Tibial nerve (tissue), 4 donors: Measurements from ENCODE around the gene MSH3. TPM values are rescaled to one million over a fixed set of nuclear protein-coding genes. Genes with fewer than 3 reads are reported as not detected.
"Not testable (repeated sequence)": the region's sequence is repeated elsewhere in the genome, so short reads cannot be mapped to it uniquely, and the experiment has no call there.

Experiments
- DNase-seq, 2 donors: peaks; one replicate each; pipeline ENCODE4 v3.0.0-alpha.2; 2019; ENCODE audit warnings: low spot score in 2 of 2
- H3K27ac ChIP-seq, 4 donors: fragments of 200-600 bp; sonication (generic) in 3 of 4; one replicate each; pipeline ENCODE4 v1.5.1; 2017 to 2019; ENCODE audit warnings: mild to moderate bottlenecking in 1 of 4
- H3K27me3 ChIP-seq, 2 donors: fragments of 200-600 bp; sonication (generic) in 1 of 2; one replicate each; pipeline versions ENCODE4 v1.5.1 to v1.6.0; 2017 to 2019
- H3K36me3 ChIP-seq, 3 donors: fragments of 200-600 bp; sonication (generic); one replicate each; pipeline ENCODE4 v1.5.1; 2018 to 2019
- H3K4me1 ChIP-seq, 4 donors: fragments of 200-600 bp; sonication (generic) in 3 of 4; one replicate each; pipeline ENCODE4 v1.5.1; 2017 to 2019
- H3K4me3 ChIP-seq, 4 donors: fragments of 200-600 bp; sonication (generic) in 3 of 4; one replicate each; pipeline ENCODE4 v1.5.1; 2017 to 2019; ENCODE audit warnings: mild to moderate bottlenecking in 1 of 4, moderate library complexity in 1 of 4
- H3K9me3 ChIP-seq, 4 donors: fragments of 200-600 bp; sonication (generic) in 3 of 4; one replicate each; pipeline ENCODE4 v1.5.1; 2017 to 2019
- CTCF ChIP-seq, 5 experiments: fragments of 200-600 bp in 3 of 5; fragments of 450-650 bp in 2 of 5; sonication (generic) in 3 of 5; IDR thresholded peaks; one replicate each; pipeline ENCODE4 v1.5.1; 2016 to 2019; ENCODE audit warnings: antibody characterized with exemption in 5 of 5, mild to moderate bottlenecking in 3 of 5, moderate library complexity in 2 of 5
- EP300 ChIP-seq, 2 donors: sonication (generic); formaldehyde crosslinking; IDR thresholded peaks; one replicate each; pipeline ENCODE4 v1.6.1; 2017; ENCODE audit warnings: antibody characterized with exemption in 2 of 2, mild to moderate bottlenecking in 1 of 2
- POLR2A ChIP-seq, 2 donors: fragments of 450-650 bp; IDR thresholded peaks; one replicate each; pipeline ENCODE4 v1.6.1; 2017; ENCODE audit warnings: antibody characterized with exemption in 2 of 2, mild to moderate bottlenecking in 2 of 2, moderate library complexity in 2 of 2
- WGBS, 2 donors: methylation state at CpG; one replicate each; pipeline ENCODE4 v1.1.5; 2018; 5-methylcytosine and 5-hydroxymethylcytosine counted together
- total RNA-seq, 4 donors: library from RNA; depleted of rRNA; stranded (reverse); fragments of >200 nt; gene quantifications; one replicate each; pipeline ENCODE4 v1.1.0, GENCODE V29; 2016

Gene MSH3
- total RNA-seq, 4 donors from 2014 or later: 8.8 to 16.8 (median 12.4) TPM

- Histone ChIP-seq H3K4me1 (no peaks in the 10 kb centered on the region), H3K27ac (no peak overlapping the region), H3K36me3 (peaks cover 0 to 25% (median 0%) of the 10 kb centered on the region in 3 donors), H3K9me3 (no peaks in the 10 kb centered on the region), H3K27me3 (no peaks in the 10 kb centered on the region), H3K4me3 (no peak overlapping the region)
- DNase-seq: no peak
- TF ChIP-seq CTCF (IDR thresholded peaks at IDR 0.05) (no peak), EP300 (IDR thresholded peaks at IDR 0.05) (no peak), POLR2A (IDR thresholded peaks at IDR 0.05) (no peak)
These were observed 128.2 kb downstream of the MSH3 start for GRCh38 chr5:80782626-80783025.

- 81 to 82% methylated on average over 8 of the region's 8 CpGs for WGBS, 2 donors
- H3K36me3 ChIP-seq: peaks cover 0 to 32% (median 0%) of the 10 kb centered on the region in 3 donors
- not testable (repeated sequence) for DNase-seq, H3K27me3 ChIP-seq, H3K4me3 ChIP-seq, H3K9me3 ChIP-seq, H3K27ac ChIP-seq, H3K4me1 ChIP-seq
These were observed 129.3 kb downstream of the MSH3 start for GRCh38 chr5:80783751-80784150.

- H3K9me3 ChIP-seq: no peaks in the 10 kb centered on the region
- 56 to 69% methylated on average over 4 of the region's 4 CpGs for WGBS, 2 donors
- no peak for TF ChIP-seq CTCF (IDR thresholded peaks at IDR 0.05)
- TF ChIP-seq POLR2A (IDR thresholded peaks at IDR 0.05): no peak
- TF ChIP-seq EP300 (IDR thresholded peaks at IDR 0.05): no peak
These were observed 130.0 kb downstream of the MSH3 start for GRCh38 chr5:80784451-80784850.

GRCh38 chr5:80789319-80790016 is 135.0 kb downstream of the MSH3 start:
- not testable (repeated sequence) for H3K4me1 ChIP-seq, DNase-seq, H3K27me3 ChIP-seq, H3K27ac ChIP-seq, H3K4me3 ChIP-seq, H3K9me3 ChIP-seq
- 94 to 96% methylated on average over 7 of the region's 7 CpGs for WGBS, 2 donors
- peaks cover 0 to 53% (median 0%) of the 10 kb centered on the region in 3 donors for H3K36me3 ChIP-seq

More at GRCh38 chr5:80784451-80784850, 130.0 kb downstream of the MSH3 start:
- peaks cover 0 to 30% (median 0%) of the 10 kb centered on the region in 3 donors for H3K36me3 ChIP-seq
- H3K4me3 ChIP-seq: no peak overlapping the region
- no peak overlapping the region for H3K27ac ChIP-seq
- no peaks in the 10 kb centered on the region for H3K4me1 ChIP-seq
- H3K27me3 ChIP-seq: no peaks in the 10 kb centered on the region
- no peak for DNase-seq

- Histone ChIP-seq H3K4me3 (no peak overlapping the region), H3K4me1 (no peaks in the 10 kb centered on the region), H3K36me3 (peaks cover 0 to 65% (median 0%) of the 10 kb centered on the region in 3 donors), H3K27ac (no peak overlapping the region), H3K27me3 (no peaks in the 10 kb centered on the region), H3K9me3 (no peaks in the 10 kb centered on the region)
- WGBS, 2 donors: 67 to 71% methylated on average over 3 of the region's 3 CpGs
- no peak for DNase-seq
- TF ChIP-seq CTCF (IDR thresholded peaks at IDR 0.05): no peak
- TF ChIP-seq EP300 (IDR thresholded peaks at IDR 0.05): no peak
- no peak for TF ChIP-seq POLR2A (IDR thresholded peaks at IDR 0.05)
These were observed 136.2 kb downstream of the MSH3 start for GRCh38 chr5:80790698-80791097.

- DNase-seq: no peak
- Histone ChIP-seq H3K9me3 (no peaks in the 10 kb centered on the region), H3K4me3 (no peak overlapping the region), H3K27ac (no peak overlapping the region), H3K27me3 (no peaks in the 10 kb centered on the region), H3K36me3 (peaks cover 0 to 63% (median 0%) of the 10 kb centered on the region in 3 donors), H3K4me1 (no peaks in the 10 kb centered on the region)
- 97% methylated on average over 1 of the region's 1 CpG for WGBS, 2 donors
- TF ChIP-seq POLR2A (IDR thresholded peaks at IDR 0.05) (no peak), CTCF (IDR thresholded peaks at IDR 0.05) (no peak), EP300 (IDR thresholded peaks at IDR 0.05) (no peak)
These were observed 138.9 kb downstream of the MSH3 start for GRCh38 chr5:80793354-80793753.
